AG04450 (cell line): ENCODE results near the gene PDE11A. TPM values are rescaled to one million over a fixed set of nuclear protein-coding genes. Genes with fewer than 3 reads are reported as not detected.

Experiments
- CTCF ChIA-PET: fragments of 300-600, 350-600 bp; formaldehyde crosslinking; extraction: SDS; loops from one replicate; lab custom pipeline; 2022; ENCODE audit warnings: antibody characterized with exemption, inconsistent platforms; lab: Charles Lee
- POLR2A ChIA-PET: fragments of 350-600 bp; formaldehyde crosslinking; extraction: SDS; loops from one replicate; lab custom pipeline; 2021; ENCODE audit warnings: antibody characterized with exemption, inconsistent platforms; lab: Yijun Ruan, JAX
- DNase-seq: peaks from one replicate; pipeline ENCODE4 v3.0.0-alpha.2; 2011; ENCODE audit warnings: low read depth, low spot score
- H3K27ac ChIP-seq: one replicate; pipeline ENCODE4 v1.5.1; 2012; ENCODE audit warnings: low read depth, low read length, control low read depth
- H3K27me3 ChIP-seq: one replicate; pipeline ENCODE4 v1.6.0; 2012; ENCODE audit warnings: low read length; ENCODE audit not compliant: control insufficient read depth, insufficient read depth
- H3K4me3 ChIP-seq: 2 replicates; pipeline ENCODE4 v1.5.1; 2011; ENCODE audit warnings: mild to moderate bottlenecking, low read depth, low read length, control low read depth
- H3K9me3 ChIP-seq: 2 replicates; pipeline ENCODE4 v1.5.1; 2012; ENCODE audit warnings: low read length; ENCODE audit not compliant: control insufficient read depth, insufficient read depth
- CTCF ChIP-seq: IDR thresholded peaks from 2 replicates; pipeline ENCODE4 v1.5.1; 2011; ENCODE audit warnings: low read depth, low read length, control low read depth, inconsistent platforms
- polyA plus RNA-seq: library from polyadenylated mRNA; depleted of rRNA; stranded (reverse); fragments of >200 nt; gene quantifications from 2 replicates; pipeline ENCODE4 v1.2.3, GENCODE V29; 2011

The PDE11A gene
- polyA plus RNA-seq, 1 experiment, result 0.24 TPM

GRCh38 chr2:177598326-177599138, 474.0 kb downstream of the PDE11A start:
- POLR2A ChIA-PET, result no interaction called here
- Histone ChIP-seq H3K9me3 (no peaks in the 10 kb centered on the region), H3K27ac (no peak overlapping the region), H3K27me3 (peaks cover 10% of the 10 kb centered on the region), H3K4me3 (no peak overlapping the region)
- no peak for DNase-seq
- no peak for TF ChIP-seq CTCF
- CTCF ChIA-PET, result no interaction called here

GRCh38 chr2:177597759-177598158, 474.8 kb downstream of the PDE11A start:
- ChIA-PET CTCF (interaction anchor here (0.6 to 0.7 kb wide), 2 partner anchors 109 to 1043 kb away, joined by 3 read pairs; no protein-coding TSS in a partner anchor), POLR2A (no interaction called here)
- no peak for TF ChIP-seq CTCF
- DNase-seq, result no peak
- H3K27ac ChIP-seq, result no peak overlapping the region
- H3K9me3 ChIP-seq, result no peaks in the 10 kb centered on the region
- H3K27me3 ChIP-seq, result peaks cover 10% of the 10 kb centered on the region
- H3K4me3 ChIP-seq, result no peak overlapping the region

- TF ChIP-seq CTCF, result no peak
- Histone ChIP-seq H3K27ac (no peak overlapping the region), H3K4me3 (no peak overlapping the region), H3K27me3 (peaks cover 12% of the 10 kb centered on the region), H3K9me3 (no peaks in the 10 kb centered on the region)
- POLR2A ChIA-PET, result no interaction called here
- CTCF ChIA-PET, result no interaction called here
- no peak for DNase-seq
These were observed 475.7 kb downstream of the PDE11A start for GRCh38 chr2:177596866-177597265.

GRCh38 chr2:177595126-177595845, 477.3 kb downstream of the PDE11A start:
- ChIA-PET POLR2A (no interaction called here), CTCF (interaction anchor here (1.0 to 2.5 kb wide), 2 partner anchors 9 kb away, joined by 3 to 11 read pairs; no protein-coding TSS in a partner anchor)
- Histone ChIP-seq H3K27me3 (peaks cover 12% of the 10 kb centered on the region), H3K9me3 (no peaks in the 10 kb centered on the region), H3K27ac (no peak overlapping the region), H3K4me3 (no peak overlapping the region)
- DNase-seq, result no peak
- no peak for TF ChIP-seq CTCF

- TF ChIP-seq CTCF, result no peak
- Histone ChIP-seq H3K27ac (no peak overlapping the region), H3K4me3 (no peak overlapping the region), H3K27me3 (peaks cover 12% of the 10 kb centered on the region), H3K9me3 (no peaks in the 10 kb centered on the region)
- ChIA-PET POLR2A (no interaction called here), CTCF (interaction anchor here (1.3 to 2.5 kb wide), 2 partner anchors 11 to 258 kb away, joined by 5 to 11 read pairs; no protein-coding TSS in a partner anchor)
- DNase-seq, result no peak
These were observed 479.2 kb downstream of the PDE11A start for GRCh38 chr2:177593402-177593801.
